Keratinocyte (primary cell): ENCODE measurements around the gene SDHAF2. TPM values are rescaled to one million over a fixed set of nuclear protein-coding genes. Genes with fewer than 3 reads are reported as not detected.

ENCODE experiments used
- DNase-seq: peaks from one replicate; pipeline ENCODE4 v3.0.0-alpha.2; 2011; ENCODE audit warnings: low read depth, missing footprints, low spot score
- FAIRE-seq: peaks from 2 replicates; lab custom pipeline; 2011; peaks lifted over from hg19 to GRCh38; lab: Jason Lieb, UNC
- H2AFZ ChIP-seq: 2 replicates; pipeline ENCODE4 v1.6.0; 2012; ENCODE audit warnings: low read length, control low read depth, inconsistent platforms; ENCODE audit not compliant: control insufficient read depth
- H3K27ac ChIP-seq: 2 replicates; pipeline ENCODE4 v1.5.1; 2011; ENCODE audit warnings: low read length; ENCODE audit not compliant: control insufficient read depth, insufficient read depth
- H3K27me3 ChIP-seq: 3 replicates; pipeline ENCODE4 v1.6.0; 2011; ENCODE audit warnings: low read length; ENCODE audit not compliant: control insufficient read depth, insufficient read depth; ENCODE audit errors: extremely low read depth
- H3K36me3 ChIP-seq, 2 experiments: 2 replicates in 1 of 2; 3 replicates in 1 of 2; pipeline ENCODE4 v1.5.1; 2011; ENCODE audit warnings: low read length in 2 of 2, mild to moderate bottlenecking in 1 of 2; ENCODE audit not compliant: control insufficient read depth in 2 of 2, insufficient read depth in 2 of 2; ENCODE audit errors: extremely low read depth in 1 of 2
- H3K4me1 ChIP-seq: 3 replicates; pipeline ENCODE4 v1.5.1; 2011; ENCODE audit warnings: low read length; ENCODE audit not compliant: control insufficient read depth, insufficient read depth; ENCODE audit errors: extremely low read depth
- H3K4me2 ChIP-seq: 3 replicates; pipeline ENCODE4 v1.6.0; 2011; ENCODE audit warnings: low read depth, low read length; ENCODE audit not compliant: control insufficient read depth, insufficient read depth; ENCODE audit errors: extremely low read depth
- H3K4me3 ChIP-seq, 3 experiments: fragments of 200-600 bp in 1 of 3; sonication (generic) in 1 of 3; 2 replicates in 2 of 3; 3 replicates in 1 of 3; pipeline ENCODE4 v1.5.1; 2011 to 2016; ENCODE audit warnings: low read length in 3 of 3, mild to moderate bottlenecking in 3 of 3, control low read depth in 2 of 3, inconsistent platforms in 1 of 3, low read depth in 1 of 3, mixed read lengths in 1 of 3, mixed run types in 1 of 3, moderate library complexity in 1 of 3; ENCODE audit not compliant: control insufficient read depth in 2 of 3, insufficient read depth in 2 of 3; ENCODE audit errors: extremely low read depth in 1 of 3
- H3K79me2 ChIP-seq: 2 replicates; pipeline ENCODE4 v1.6.0; 2012; ENCODE audit warnings: low read length; ENCODE audit not compliant: control insufficient read depth, insufficient read depth
- H3K9ac ChIP-seq: 3 replicates; pipeline ENCODE4 v1.6.0; 2011; ENCODE audit warnings: low read length; ENCODE audit not compliant: control insufficient read depth, insufficient read depth; ENCODE audit errors: extremely low read depth
- H3K9me1 ChIP-seq: 3 replicates; pipeline ENCODE4 v1.6.0; 2011; ENCODE audit warnings: low read length; ENCODE audit not compliant: control insufficient read depth, insufficient read depth; ENCODE audit errors: extremely low read depth
- H3K9me3 ChIP-seq: 2 replicates; pipeline ENCODE4 v1.5.1; 2012; ENCODE audit warnings: low read depth, low read length; ENCODE audit not compliant: control insufficient read depth
- H4K20me1 ChIP-seq: 3 replicates; pipeline ENCODE4 v1.6.0; 2011; ENCODE audit warnings: low read length; ENCODE audit not compliant: control insufficient read depth, insufficient read depth; ENCODE audit errors: extremely low read depth
- CTCF ChIP-seq, 3 experiments: IDR thresholded peaks in 1 of 3; conservative IDR thresholded peaks in 1 of 3; optimal IDR thresholded peaks in 1 of 3; 2 replicates in 2 of 3; 3 replicates in 1 of 3; pipeline versions ENCODE3 to v1.5.1; 2011; ENCODE audit warnings: low read length in 3 of 3, mild to moderate bottlenecking in 3 of 3, moderate library complexity in 2 of 3, control low read depth in 1 of 3, inconsistent platforms in 1 of 3; ENCODE audit not compliant: insufficient read depth in 2 of 3; ENCODE audit errors: extremely low read depth in 1 of 3
- EZH2 ChIP-seq: IDR thresholded peaks from one replicate; pipeline ENCODE4 v1.6.1; 2012; ENCODE audit warnings: inconsistent platforms, mild to moderate bottlenecking, low read length, moderate library complexity
- dilution Hi-C: fragments of 300-500 bp; cut with MboI; formaldehyde crosslinking; loops from one replicate; pipeline ENCODE4 v1.7.0; 2020; ENCODE audit warnings: low sequenced_read_pairs; ENCODE audit not compliant: extremely low pct_ligation_motif_present
- polyA plus RNA-seq, 5 experiments: library from polyadenylated mRNA; depleted of rRNA in 3 of 5; stranded (reverse) in 3 of 5; stranded (forward) in 1 of 5; unstranded in 1 of 5; fragments of >200 nt; gene quantifications; 1 replicate in 1 of 5; 2 replicates in 3 of 5; 3 replicates in 1 of 5; pipeline versions ENCODE4 v1.2.1 to v1.2.3, GENCODE V29; 2011 to 2012; ENCODE audit warnings: missing spikeins in 2 of 5, low read depth in 1 of 5, low replicate concordance in 1 of 5

The SDHAF2 gene
- polyA plus RNA-seq, 1 donor (not counting 4 experiments of a cell fraction or from before 2014, with no cell fraction given): 56.4 TPM

- DNase-seq (no peak), FAIRE-seq (no peak)
- no peak for TF ChIP-seq CTCF (optimal IDR thresholded peaks at IDR 0.05 in 1 of 3, IDR thresholded peaks at IDR 0.05 in 1 of 3, conservative IDR thresholded peaks at IDR 0.05 in 1 of 3; ENCODE audit: extremely low read depth in 1 of 3, insufficient read depth in 2 of 3, low read length in 3 of 3)
- TF ChIP-seq EZH2: no peak
- H3K36me3 ChIP-seq: peaks cover 10 to 15% of the 10 kb centered on the region in 2 experiments
- H3K4me3 ChIP-seq: no peak overlapping the region
- H4K20me1 ChIP-seq: no peaks in the 10 kb centered on the region
- no peaks in the 10 kb centered on the region for H3K79me2 ChIP-seq
- H3K4me2 ChIP-seq: no peak overlapping the region
- H2AFZ ChIP-seq: no peak overlapping the region
- no peak overlapping the region for H3K27ac ChIP-seq
- H3K4me1 ChIP-seq: no peaks in the 10 kb centered on the region
- no peak overlapping the region for H3K9ac ChIP-seq
- H3K9me1 ChIP-seq: no peaks in the 10 kb centered on the region
- H3K27me3 ChIP-seq: no peaks in the 10 kb centered on the region
- dilution Hi-C loops: no loop called here
- no peaks in the 10 kb centered on the region for H3K9me3 ChIP-seq
These were observed 23.8 kb downstream of the SDHAF2 start for GRCh38 chr11:61453695-61454094.

- no peaks in the 10 kb centered on the region for H3K9me3 ChIP-seq
- H3K79me2 ChIP-seq: no peaks in the 10 kb centered on the region
- no peak overlapping the region for H2AFZ ChIP-seq
- no peaks in the 10 kb centered on the region for H3K4me1 ChIP-seq
- H4K20me1 ChIP-seq: no peaks in the 10 kb centered on the region
- no peak overlapping the region for H3K9ac ChIP-seq
- no peak for TF ChIP-seq EZH2
- TF ChIP-seq CTCF (optimal IDR thresholded peaks at IDR 0.05 in 1 of 3, IDR thresholded peaks at IDR 0.05 in 1 of 3, conservative IDR thresholded peaks at IDR 0.05 in 1 of 3; ENCODE audit: extremely low read depth in 1 of 3, insufficient read depth in 2 of 3, low read length in 3 of 3): no peak
- DNase-seq: no peak
- H3K36me3 ChIP-seq: peaks cover 4 to 12% of the 10 kb centered on the region in 2 experiments
- no peaks in the 10 kb centered on the region for H3K9me1 ChIP-seq
- no peak overlapping the region for H3K4me3 ChIP-seq
- no peaks in the 10 kb centered on the region for H3K27me3 ChIP-seq
- H3K27ac ChIP-seq: no peak overlapping the region
- no peak overlapping the region for H3K4me2 ChIP-seq
- no peak for FAIRE-seq
- dilution Hi-C loops: no loop called here
These were observed 24.6 kb downstream of the SDHAF2 start for GRCh38 chr11:61454520-61454919.
